GM19193 (cell line): Measurements from ENCODE around the gene C11orf65.

Experiments used
- POLR2A ChIP-seq: IDR thresholded peaks from 4 replicates; pipeline ENCODE4 v1.6.1; 2011; ENCODE audit not compliant: insufficient read depth, insufficient read length; ENCODE audit errors: extremely low read depth

C11orf65 gene

GRCh38 chr11:108414958-108415357, 52.4 kb downstream of the C11orf65 start:
- TF ChIP-seq POLR2A = no peak

GRCh38 chr11:108405706-108406105, 61.6 kb downstream of the C11orf65 start:
- TF ChIP-seq POLR2A = no peak

- no peak for TF ChIP-seq POLR2A
Measured at GRCh38 chr11:108403052-108403451, 64.3 kb downstream of the C11orf65 start.

- no peak for TF ChIP-seq POLR2A
Measured at GRCh38 chr11:108402241-108402640, 65.1 kb downstream of the C11orf65 start.

GRCh38 chr11:108398439-108398838, 68.9 kb downstream of the C11orf65 start:
- no peak for TF ChIP-seq POLR2A

GRCh38 chr11:108394744-108395284, 72.5 kb downstream of the C11orf65 start:
- no peak for TF ChIP-seq POLR2A

GRCh38 chr11:108393046-108393445, 74.3 kb downstream of the C11orf65 start:
- TF ChIP-seq POLR2A = no peak

- no peak for TF ChIP-seq POLR2A
Measured at GRCh38 chr11:108392353-108392752, 75.0 kb downstream of the C11orf65 start.

GRCh38 chr11:108388576-108388975, 78.8 kb downstream of the C11orf65 start:
- no peak for TF ChIP-seq POLR2A

- TF ChIP-seq POLR2A = no peak
Measured at GRCh38 chr11:108370990-108371389, 96.3 kb downstream of the C11orf65 start.

- no peak for TF ChIP-seq POLR2A
Measured at GRCh38 chr11:108370315-108370714, 97.0 kb downstream of the C11orf65 start.

GRCh38 chr11:108369064-108369463, 98.3 kb downstream of the C11orf65 start:
- TF ChIP-seq POLR2A = no peak

GRCh38 chr11:108368134-108368533, 99.2 kb downstream of the C11orf65 start:
- TF ChIP-seq POLR2A = no peak

- TF ChIP-seq POLR2A = no peak
Measured at GRCh38 chr11:108364159-108364558, 103.2 kb downstream of the C11orf65 start.

GRCh38 chr11:108351468-108351867, 115.9 kb downstream of the C11orf65 start:
- no peak for TF ChIP-seq POLR2A

- TF ChIP-seq POLR2A = no peak
Measured at GRCh38 chr11:108346451-108346850, 120.9 kb downstream of the C11orf65 start.

- TF ChIP-seq POLR2A = no peak
Measured at GRCh38 chr11:108345767-108346166, 121.6 kb downstream of the C11orf65 start.
